ENCODE results near the gene NPLOC4. TPM values are rescaled to one million over a fixed set of nuclear protein-coding genes. Genes with fewer than 3 reads are reported as not detected.

The NPLOC4 gene
- total and polyA plus RNA-seq, 2 of the 13 experiments (the other 11 are each of a cell fraction or from before 2014, with no cell fraction given): 57.0 to 97.0 TPM

- TF ChIP-seq RNF2 (conservative IDR thresholded peaks at IDR 0.05; ENCODE audit: low read depth): peak; percentile 72; the same call in 1 of the 2 replicates
- TF ChIP-seq FOXA3 (CRISPR knock-in tag; IDR thresholded peaks at IDR 0.05): peak; percentile 80
- TF ChIP-seq JUNB (CRISPR knock-in tag; IDR thresholded peaks at IDR 0.05; ENCODE audit: borderline replicate concordance): no peak
- no peak for TF ChIP-seq ZBTB20 (CRISPR knock-in tag; IDR thresholded peaks at IDR 0.05; ENCODE audit: borderline replicate concordance, low read depth)
- peak; percentile 93 for TF ChIP-seq KDM5A (IDR thresholded peaks at IDR 0.05; ENCODE audit: borderline replicate concordance, low read length)
- TF ChIP-seq ZNF556 (CRISPR knock-in tag; IDR thresholded peaks at IDR 0.05; ENCODE audit: borderline replicate concordance): 0 out of 2 replicates have a peak, but pooled peaks have one; percentile 31
- TF ChIP-seq ZNF367 (CRISPR knock-in tag; IDR thresholded peaks at IDR 0.05; ENCODE audit: borderline replicate concordance): peak; percentile 97; the same call in 1 of the 2 replicates
- TF ChIP-seq MIER2 (CRISPR knock-in tag; IDR thresholded peaks at IDR 0.05): peak; percentile 44; the same call in 1 of the 2 replicates
- TF ChIP-seq UBTF (CRISPR knock-in tag; IDR thresholded peaks at IDR 0.05): peak; percentile 94
- TF ChIP-seq IRF9 (CRISPR knock-in tag; IDR thresholded peaks at IDR 0.05; ENCODE audit: borderline replicate concordance): peak; percentile 77; the same call in 1 of the 2 replicates
- 0 out of 2 replicates have a peak, but pooled peaks have one; percentile 15 for TF ChIP-seq TP53 (CRISPR knock-in tag; conservative IDR thresholded peaks at IDR 0.05)
- TF ChIP-seq ZIK1 (CRISPR knock-in tag; IDR thresholded peaks at IDR 0.05; ENCODE audit: borderline replicate concordance, low read depth): peak; percentile 56; the same call in 1 of the 2 replicates
- TF ChIP-seq HNRNPK (IDR thresholded peaks at IDR 0.05; ENCODE audit: low read depth, low read length, poor library complexity, severe bottlenecking): peak; percentile 61
- TF ChIP-seq ZSCAN30 (CRISPR knock-in tag; IDR thresholded peaks at IDR 0.05): no peak
- TF ChIP-seq IRF2 (CRISPR knock-in tag; IDR thresholded peaks at IDR 0.05): peak; percentile 94
- TF ChIP-seq ADNP (CRISPR knock-in tag; IDR thresholded peaks at IDR 0.05): no peak
- TF ChIP-seq IKZF5 (CRISPR knock-in tag; IDR thresholded peaks at IDR 0.05): peak; percentile 97
- no peak for TF ChIP-seq CENPX (CRISPR knock-in tag; IDR thresholded peaks at IDR 0.05)
- TF ChIP-seq CREB1 (IDR thresholded peaks at IDR 0.05): peak; percentile 37; the same call in 1 of the 2 replicates
- TF ChIP-seq CREB1 (CRISPR knock-in tag; IDR thresholded peaks at IDR 0.05): no peak
- TF ChIP-seq TAF1 (CRISPR knock-in tag; IDR thresholded peaks at IDR 0.05): peak; percentile 95
- TF ChIP-seq NFYC (CRISPR knock-in tag; IDR thresholded peaks at IDR 0.05): peak; percentile 68
- no peak; the same call in 1 of the 2 replicates for TF ChIP-seq ZNF562 (CRISPR knock-in tag; IDR thresholded peaks at IDR 0.05; ENCODE audit: borderline replicate concordance)
- TF ChIP-seq TEAD3 (CRISPR knock-in tag; optimal IDR thresholded peaks at IDR 0.05; ENCODE audit: borderline replicate concordance): peak; percentile 58
- TF ChIP-seq SCMH1 (CRISPR knock-in tag; IDR thresholded peaks at IDR 0.05; ENCODE audit: borderline replicate concordance): no peak
Observed at GRCh38 chr17:81636505-81637288, at the start of gene NPLOC4, which contains the start of gene TSPAN10 (continued).

Data from HepG2 (cell line).